Measurements from ENCODE around the gene EEF1G.
A peak's percentile ranks its signal among the peaks of the same experiment; 100 is the strongest.

- TF ChIP-seq CTCF (IDR thresholded peaks at IDR 0.05; ENCODE audit: low read depth, low read length), result no peak
- TF ChIP-seq POLR2A (IDR thresholded peaks at IDR 0.05; ENCODE audit: extremely low read depth, insufficient read length), result peak; percentile 21
- TF ChIP-seq, protein P1, sequence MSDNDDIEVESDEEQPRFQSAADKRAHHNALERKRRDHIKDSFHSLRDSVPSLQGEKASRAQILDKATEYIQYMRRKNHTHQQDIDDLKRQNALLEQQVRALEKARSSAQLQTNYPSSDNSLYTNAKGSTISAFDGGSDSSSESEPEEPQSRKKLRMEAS (IDR thresholded peaks at IDR 0.05; ENCODE audit: low read depth, low read length), result peak; percentile 24; the same call in 1 of the 2 replicates
Observed at GRCh38 chr11:62611705-62612365, 38.1 kb upstream of the EEF1G start.
